ENCODE results near the gene ARPP21.
"Not testable (repeated sequence)": the region's sequence is repeated elsewhere in the genome, so short reads cannot be mapped to it uniquely, and the experiment has no call there.

Gene ARPP21

DNA sequence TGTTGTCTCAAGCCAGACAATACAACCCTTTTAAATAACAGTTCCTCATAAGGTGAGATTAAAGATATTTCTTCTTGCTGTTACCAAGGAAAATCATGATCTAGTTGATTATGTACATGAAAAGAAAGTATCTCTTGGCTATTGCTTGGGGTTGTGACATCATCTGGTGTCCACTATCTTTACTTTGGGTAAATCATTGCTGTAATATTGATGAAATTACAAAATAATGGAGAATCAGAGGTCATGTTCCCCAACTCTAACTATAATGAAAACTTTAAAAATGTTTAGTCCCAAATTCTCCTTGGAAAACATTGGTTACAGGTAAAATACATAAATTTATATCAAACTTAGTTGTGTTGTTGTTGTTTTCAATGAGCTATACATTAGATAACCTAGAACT, 142.2 kb downstream of the ARPP21 start:
- DNase-seq (ENCODE audit: low read depth) = no peak

DNA sequence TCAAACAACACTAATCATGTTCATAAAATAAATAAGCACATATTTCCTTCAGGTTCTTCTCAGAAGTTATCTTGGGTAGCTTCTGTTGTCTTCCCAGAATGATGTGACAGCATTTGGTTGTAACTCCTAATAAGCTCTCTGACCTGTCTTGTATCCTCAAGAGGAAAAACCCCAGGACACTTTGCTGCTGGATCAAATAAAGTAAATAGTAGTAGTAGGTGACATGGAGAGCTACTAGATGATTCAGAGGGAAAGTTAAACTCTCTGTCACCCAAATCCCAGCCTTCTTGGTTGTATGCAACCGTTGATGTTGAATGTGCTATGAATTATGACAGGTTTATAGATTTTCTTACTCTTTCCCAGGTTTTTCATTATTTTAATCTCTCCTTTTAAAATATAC, 143.0 kb downstream of the ARPP21 start:
- DNase-seq (ENCODE audit: low read depth) = no peak

DNA sequence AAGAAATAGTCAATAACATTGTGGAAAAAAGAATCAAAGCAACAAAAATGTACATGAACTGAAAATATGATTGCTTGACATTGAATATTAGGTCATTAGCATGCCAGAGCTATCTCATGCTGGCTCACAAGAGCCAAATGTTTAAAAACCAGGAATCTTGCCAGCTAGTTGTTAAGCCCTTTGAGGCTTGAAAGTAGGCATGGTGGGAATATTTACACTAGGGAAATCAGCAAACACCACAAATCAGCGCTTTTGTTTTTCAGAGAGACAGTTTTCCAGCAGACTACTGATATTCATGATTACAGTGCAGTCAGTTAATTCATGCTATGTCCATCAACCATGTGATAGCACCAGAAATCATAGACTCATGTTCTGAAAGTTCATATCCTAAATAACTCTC, 144.8 kb downstream of the ARPP21 start:
- no peak for DNase-seq (ENCODE audit: low read depth)

DNA sequence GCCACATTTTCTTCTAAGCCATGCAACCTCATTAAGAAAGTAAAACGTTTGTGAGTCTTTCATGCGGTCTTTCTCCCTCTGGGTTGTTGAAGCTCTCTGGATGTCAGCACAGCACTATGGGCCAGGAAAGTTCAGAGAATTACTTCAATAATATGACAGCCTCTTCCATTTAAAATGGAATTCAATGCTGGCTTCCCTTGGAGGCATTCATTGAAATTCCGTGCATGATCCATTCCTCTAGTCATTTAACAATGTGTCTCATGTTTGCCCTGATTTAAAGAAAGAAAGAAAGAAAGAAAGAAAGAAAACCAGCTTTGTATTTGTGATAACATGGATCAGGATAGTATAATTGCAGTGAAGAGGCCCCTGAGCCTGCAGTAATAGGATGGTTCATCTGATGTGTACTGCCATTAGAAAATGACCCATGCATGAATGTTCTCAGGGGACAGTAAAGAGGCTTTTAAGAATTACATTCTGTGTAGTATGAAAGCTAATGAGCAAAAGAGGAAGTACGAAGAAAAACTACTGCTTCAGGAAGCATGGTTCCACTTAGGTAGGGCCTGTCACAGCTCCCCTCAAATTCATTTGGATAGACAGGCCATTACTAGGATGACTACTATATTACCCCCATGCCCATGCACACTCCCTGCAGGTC, 146.0 kb downstream of the ARPP21 start:
- no peak for DNase-seq (ENCODE audit: low read depth)

DNA sequence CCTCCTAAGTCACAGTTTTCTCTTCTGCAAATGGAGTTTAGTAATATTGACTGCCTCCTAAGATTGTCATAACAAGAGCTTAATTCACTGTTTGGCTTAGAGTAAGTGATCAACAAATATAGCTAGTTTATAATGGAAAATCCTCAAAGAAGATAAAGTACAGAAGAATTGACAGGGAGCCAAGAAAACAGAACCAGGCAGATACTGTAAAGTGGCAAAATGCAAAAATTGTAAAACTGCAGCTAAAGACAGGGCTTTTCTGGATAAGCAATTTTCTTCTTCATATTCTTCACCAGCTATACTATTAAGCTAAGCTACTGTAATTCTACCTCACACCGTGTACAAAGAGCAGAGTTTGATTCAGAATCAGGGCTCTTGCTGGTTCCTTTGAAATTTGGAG, 148.6 kb downstream of the ARPP21 start:
- DNase-seq (ENCODE audit: low read depth) = no peak

DNA sequence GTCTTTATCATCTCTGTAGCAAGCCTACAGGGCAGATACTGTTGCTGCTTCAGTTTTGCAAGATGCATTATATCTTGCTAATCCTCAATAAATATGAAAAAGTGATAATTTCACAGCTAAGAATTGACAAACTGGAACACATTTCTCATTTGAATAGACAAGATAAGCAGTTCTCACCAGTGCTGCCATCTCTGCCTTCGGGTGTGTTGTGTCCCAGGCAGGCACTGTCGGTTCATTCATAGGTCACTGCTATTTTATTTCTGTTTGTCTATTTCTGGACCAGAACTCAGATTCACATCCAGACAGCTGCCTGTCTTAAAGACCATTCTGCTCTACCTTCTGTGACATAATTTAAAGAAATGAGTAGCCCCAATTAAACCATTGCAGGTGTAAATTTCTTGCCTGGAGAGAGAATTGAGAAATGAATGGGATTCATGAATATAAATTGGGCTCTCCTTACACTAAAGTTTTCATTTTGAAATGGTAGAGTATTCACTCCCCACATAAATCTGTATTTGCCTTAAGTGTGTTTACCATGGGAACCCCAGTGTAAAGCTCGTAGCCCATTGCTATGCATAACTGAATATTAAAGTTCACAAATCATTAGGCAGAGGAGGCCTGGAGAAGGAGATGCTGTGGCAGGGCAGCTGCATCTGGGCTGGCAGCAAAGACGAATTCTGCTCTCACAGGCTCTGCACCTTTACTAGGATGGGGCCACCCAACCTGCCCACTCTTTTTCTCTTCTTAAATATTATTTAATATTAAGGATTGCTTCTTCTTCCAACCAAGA, 149.9 kb downstream of the ARPP21 start:
- DNase-seq (ENCODE audit: low read depth) = no peak

DNA sequence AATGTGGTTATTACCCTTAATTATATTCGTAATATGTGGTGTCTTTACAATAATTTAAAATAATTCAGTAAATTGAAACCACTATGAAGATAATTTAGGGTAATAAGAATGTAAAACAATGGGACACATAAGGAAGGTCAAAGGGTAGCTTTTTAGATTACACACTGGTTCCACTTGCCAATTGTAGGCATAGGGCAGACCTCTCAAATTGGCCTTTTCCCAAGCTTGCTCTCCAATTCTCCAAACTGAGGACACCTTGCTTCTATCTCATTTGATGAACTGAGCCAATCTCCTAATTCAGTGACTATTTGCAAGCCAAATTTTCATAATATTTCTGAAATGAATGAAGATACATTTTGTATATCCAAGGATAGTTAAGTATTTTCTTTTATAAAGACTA, 151.4 kb downstream of the ARPP21 start:
- no peak for DNase-seq (ENCODE audit: low read depth)

DNA sequence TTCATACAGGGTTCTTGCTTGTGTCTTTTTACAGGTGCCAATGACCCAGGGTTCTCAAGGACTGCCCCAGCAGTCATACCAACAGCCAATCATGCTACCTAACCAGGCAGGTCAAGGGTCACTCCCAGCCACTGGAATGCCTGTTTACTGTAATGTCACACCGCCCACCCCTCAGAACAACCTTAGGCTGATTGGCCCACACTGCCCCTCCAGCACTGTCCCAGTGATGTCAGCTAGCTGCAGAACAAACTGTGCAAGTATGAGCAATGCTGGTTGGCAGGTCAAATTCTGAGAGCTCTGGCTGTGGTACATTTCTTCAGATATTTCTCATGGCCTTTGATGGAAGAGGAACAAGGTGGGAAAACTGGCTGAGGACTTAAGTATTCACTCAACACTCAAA, 154.3 kb downstream of the ARPP21 start:
- DNase-seq (ENCODE audit: low read depth) = no peak

DNA sequence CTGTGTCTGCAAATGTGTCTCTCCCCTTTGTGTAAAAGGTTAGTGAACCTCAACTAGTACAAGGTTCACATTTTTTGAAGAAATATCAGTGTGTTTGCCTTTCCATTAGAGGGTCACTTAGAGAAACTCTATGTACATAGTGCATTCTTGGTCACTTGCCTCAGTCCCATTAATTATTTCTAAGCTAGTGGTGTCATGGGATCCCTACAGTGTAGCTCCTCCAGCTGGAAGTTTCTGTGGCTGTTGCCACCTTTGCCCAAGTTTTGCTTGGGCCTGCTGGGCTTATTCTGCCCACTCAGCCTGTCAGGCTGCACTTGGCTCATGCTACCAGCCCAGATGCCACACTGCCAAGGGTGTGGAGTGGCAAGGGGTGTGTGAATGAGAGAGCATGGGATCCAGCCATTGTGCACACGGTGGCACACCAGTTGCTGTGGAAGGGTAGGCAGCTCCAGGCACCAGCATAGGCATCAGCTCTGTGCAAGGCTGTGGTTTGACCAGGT, 161.7 kb downstream of the ARPP21 start:
- DNase-seq (ENCODE audit: low read depth) = no peak

DNA sequence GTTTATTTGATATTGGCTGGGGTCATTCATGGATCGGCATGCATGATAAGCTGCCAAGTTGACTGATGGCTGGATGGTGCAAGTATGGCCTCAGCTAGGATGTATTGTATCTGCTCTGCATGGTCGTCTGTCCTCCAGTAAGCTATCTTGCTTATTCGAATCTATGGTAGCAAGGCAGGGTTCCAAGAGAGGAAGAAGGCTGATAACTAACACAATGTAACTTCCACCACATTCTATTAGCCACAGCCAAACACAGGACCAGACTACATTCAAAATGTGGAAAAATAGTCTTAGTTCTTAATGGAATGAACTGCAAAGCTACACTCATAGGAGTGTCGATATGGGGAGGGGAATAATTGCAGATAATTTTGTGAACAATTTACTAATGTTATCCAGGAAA, 175.2 kb downstream of the ARPP21 start:
- DNase-seq (ENCODE audit: low read depth) = no peak

DNA sequence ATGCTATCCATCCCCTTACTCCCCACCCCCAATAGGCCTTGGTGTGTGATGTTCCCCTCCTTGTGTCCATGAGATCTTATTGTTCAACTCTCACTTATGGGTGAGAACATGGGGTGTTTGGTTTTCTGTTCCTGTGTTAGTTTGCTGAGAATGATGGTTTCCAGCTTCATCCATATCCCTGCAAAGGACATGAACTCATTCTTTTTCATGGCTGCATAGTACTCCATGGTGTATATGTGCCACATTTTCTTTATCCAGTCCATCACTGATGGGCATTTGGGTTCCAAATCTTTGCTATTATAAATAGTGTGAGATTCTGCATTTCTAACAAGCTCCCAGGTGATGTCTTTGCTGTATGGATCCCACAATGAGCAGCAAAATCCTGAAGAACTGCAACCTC, 176.5 kb downstream of the ARPP21 start:
- not testable (repeated sequence) for DNase-seq (ENCODE audit: low read depth)

DNA sequence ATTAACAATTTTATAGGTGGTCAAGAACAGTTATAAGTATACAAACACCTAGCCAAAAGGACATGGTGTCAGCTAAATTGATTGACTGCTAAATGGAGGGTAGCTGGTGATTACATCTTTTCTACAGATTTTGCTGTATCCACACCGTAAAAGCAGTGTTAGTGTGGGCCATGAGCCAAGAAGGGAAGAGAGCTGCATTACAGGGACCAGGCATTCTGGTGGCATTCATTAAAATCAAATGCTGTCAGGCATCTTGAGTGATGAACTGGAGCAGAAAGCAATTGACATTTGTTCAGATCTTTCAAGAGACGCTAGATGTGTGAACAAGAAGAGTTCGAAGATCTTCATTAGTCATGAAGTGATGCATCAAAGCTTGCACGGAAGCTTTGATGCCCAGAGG, 177.9 kb downstream of the ARPP21 start:
- no peak for DNase-seq (ENCODE audit: low read depth)

DNA sequence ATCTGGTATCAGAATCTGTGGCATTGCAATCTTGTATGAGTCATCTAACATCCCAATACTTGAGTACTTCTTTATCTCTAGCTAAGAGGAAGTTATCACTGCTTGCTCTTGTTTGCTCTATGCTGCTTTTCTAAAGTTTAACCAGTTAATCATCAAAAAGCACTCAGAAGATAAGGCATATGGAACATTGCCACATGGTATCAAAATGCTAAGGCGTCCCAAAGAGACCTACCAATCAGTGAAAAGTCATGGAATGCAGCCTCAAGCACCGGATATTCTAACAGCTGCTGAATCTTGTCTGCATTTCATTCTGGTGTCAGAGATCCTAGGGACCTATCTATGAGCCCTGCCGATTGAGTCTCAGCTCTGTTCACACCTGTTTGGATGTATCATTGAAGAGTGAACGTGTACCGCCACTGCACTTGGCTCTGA, 192.8 kb downstream of the ARPP21 start:
- DNase-seq (ENCODE audit: low read depth) = no peak
